NOMO-1 (cell line): ENCODE results near the gene PRRT2.

ENCODE experiments used
- DNase-seq, 2 experiments: peaks; one replicate each; lab custom pipeline; 2025; ENCODE audit not compliant: unreplicated experiment in 2 of 2; lab: John Stamatoyannopoulos, UW

PRRT2 gene

DNA sequence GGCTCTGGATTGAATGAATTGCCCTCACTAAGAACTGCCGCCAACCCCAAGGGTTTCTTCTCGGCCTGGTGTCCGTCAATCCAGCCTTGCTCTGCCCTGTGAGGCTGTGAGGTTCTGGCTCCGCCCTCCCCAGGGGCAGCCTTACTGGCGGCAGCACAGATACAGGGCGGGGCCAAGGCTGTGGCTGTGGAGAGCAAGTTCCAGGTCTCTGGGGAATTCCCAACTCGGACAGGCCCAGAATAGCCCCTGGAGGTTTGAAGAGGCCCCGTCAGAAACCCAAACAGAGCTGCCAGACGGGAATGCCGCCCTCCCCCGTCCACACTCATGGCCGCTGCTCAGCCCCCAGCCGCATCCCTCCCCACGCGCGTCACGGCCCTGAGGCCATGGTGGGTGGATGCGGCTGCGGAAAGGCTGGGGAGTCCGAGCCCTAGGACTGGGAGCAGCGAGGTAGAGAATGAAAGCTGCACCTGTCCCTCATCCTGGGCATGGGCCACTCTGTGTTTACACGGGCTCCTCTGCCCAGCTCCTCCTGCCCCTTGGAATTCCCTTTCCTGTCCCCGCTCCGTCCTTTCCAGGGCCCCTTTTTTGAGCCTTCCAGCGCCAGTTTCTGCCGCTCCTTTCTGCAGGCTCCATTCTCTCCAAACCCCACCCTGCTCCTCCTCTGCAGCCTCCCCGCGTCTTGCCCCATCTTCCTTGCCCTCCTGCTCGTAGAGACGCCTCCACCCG lies 660 bp upstream of the PRRT2 start:
- peak; percentile 74 to 77 for DNase-seq

DNA sequence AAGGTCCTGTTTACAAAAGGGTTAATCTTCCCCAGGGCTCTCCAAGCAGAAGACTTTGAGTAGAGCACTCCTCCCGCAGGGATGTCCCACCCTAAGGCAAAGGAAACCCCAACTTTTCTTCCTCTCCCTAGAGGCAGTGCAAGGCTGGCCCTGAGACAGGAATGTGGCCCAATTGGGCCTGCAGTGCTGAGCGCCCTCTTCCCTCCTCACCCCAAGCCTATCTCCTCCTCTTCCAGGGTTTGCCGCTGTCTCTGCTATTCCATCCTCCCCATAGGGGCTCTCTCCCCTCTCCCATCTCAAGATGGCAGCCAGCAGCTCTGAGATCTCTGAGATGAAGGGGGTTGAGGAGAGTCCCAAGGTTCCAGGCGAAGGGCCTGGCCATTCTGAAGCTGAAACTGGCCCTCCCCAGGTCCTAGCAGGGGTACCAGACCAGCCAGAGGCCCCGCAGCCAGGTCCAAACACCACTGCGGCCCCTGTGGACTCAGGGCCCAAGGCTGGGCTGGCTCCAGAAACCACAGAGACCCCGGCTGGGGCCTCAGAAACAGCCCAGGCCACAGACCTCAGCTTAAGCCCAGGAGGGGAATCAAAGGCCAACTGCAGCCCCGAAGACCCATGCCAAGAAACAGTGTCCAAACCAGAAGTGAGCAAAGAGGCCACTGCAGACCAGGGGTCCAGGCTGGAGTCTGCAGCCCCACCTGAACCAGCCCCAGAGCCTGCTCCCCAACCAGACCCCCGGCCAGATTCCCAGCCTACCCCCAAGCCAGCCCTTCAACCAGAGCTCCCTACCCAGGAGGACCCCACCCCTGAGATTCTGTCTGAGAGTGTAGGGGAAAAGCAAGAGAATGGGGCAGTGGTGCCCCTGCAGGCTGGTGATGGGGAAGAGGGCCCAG lies 1.0 kb downstream of the PRRT2 start:
- DNase-seq: no peak

DNA sequence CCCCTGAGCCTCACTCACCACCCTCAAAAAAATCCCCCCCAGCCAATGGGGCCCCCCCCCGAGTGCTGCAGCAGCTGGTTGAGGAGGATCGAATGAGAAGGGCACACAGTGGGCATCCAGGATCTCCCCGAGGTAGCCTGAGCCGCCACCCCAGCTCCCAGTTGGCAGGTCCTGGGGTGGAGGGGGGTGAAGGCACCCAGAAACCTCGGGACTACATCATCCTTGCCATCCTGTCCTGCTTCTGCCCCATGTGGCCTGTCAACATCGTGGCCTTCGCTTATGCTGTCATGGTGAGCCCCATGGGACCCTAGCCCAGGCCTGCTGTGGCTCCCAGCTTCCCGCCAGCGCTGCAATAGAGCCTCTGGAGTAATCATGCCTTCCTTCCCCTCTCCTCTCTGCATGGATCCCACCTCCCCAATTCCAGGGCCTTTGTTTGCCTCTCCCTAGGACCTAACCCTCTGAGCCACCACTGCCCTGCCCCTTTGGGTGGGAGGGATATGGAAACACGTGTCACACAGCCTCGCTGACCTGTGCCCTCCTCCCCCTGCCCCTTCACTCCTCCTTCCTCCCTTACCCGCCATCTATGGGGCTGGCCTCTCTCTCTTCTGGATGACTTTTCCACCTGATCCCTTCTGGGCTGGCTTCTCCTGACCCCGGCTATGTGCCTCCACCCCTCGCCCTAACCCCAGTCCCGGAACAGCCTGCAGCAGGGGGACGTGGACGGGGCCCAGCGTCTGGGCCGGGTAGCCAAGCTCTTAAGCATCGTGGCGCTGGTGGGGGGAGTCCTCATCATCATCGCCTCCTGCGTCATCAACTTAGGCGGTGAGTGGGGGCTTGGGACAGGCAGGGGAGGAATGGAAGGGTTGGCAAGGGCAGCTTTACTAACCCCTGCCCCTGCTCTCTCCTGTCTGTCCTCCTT lies 1.9 kb downstream of the PRRT2 start:
- DNase-seq: no peak

DNA sequence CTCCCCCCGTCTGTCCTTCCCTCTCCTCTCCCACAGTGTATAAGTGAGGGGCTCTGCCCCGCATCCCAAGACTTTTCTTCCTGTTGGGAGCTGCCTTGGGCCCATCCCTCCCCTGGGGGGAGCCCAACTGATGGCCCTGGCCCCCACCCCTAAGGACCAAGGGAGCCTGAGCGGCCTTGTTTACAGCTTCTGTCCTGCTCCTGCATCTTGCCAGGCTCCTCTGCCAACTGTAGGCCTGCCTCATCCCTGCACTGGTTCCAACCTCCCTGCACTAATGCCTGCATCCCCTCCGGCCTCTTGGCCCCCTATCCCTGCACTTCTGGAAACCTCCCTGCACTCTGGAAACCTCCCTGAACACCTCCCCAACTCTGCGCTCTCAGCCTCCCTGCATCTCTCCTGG lies 2.6 kb downstream of the PRRT2 start:
- DNase-seq: no peak

DNA sequence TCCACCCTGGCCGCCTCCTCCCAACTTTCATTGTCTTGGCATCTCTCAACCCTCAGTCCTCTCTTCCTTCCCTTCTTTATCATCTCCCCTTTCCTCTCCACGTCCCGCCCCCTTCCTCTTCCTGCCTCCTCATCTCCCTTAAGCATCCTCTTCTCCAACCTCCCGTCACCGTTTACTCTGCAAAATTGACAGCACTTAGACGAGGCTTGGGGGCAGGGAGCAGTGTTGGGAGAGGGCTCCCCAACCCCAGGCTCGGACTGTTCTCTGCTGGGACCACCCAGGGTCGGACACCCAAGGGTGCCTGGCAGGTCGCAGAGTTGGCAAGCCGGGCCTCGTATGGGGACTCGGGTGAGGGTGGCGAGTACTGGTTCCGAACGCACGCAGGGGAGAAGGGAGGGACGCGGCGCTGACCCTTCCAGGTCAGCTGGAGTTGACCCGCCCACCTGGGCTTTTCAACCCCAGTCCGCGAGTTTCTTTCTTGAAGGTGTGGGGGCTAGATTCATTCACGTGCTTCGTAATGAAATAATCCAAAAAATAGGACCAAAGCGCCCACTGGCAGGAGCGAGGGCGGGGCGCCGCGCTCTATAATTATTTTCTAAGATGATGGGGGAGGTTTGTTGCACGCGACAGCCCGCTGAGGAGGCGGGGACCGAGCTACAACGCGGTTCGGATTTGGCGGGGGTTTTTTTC lies 3.2 kb downstream of the PRRT2 start:
- peak in 1 of 2 experiments; percentile 67 for DNase-seq

DNA sequence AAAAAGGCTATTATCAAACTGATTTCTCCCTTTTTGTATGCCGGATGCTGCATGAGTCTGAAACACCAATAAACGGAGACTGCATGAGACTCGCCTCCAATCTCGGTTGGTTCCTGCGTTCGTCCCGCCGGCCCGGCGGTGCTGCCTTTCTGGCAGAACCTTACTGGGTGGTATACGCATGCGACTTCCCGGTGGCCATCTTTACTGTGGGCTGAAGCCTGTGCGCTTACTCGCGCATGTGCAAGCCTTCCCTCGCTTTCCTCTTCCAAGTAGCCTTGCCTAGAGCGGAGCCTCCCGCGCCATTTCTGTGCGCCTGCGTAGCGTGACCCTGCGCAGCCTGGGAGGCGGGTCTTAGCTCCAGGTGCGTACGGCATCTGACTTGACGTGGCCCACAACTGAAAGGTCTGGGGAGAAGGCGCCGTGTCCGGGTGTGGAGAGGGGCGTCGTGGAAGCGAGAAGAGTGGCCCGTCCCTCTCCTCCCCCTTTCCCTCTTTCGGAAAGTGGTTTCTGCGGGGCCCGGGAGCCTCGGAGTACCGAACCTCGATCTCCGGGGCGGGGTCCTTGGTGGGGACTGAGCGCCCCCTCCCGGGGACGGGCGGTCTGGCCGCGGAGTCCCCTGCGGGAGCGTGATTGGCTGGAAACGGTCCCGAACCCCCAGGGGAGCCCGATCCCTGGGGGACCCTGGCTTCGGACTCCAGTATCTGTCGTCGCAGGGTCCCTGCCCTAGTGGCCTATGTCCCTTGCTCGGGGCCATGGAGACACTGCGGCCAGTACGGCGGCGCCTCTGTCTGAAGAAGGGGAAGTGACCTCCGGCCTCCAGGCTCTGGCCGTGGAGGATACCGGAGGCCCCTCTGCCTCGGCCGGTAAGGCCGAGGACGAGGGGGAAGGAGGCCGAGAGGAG lies 4.0 kb downstream of the PRRT2 start, which contains the start of gene PAGR1:
Gene PAGR1, plus strand, starts transcription at position 360 of the 901 bp plus-strand sequence. Its CDS starts 374 bp downstream, at position 734.
- DNase-seq: peak; percentile 97 to 98

DNA sequence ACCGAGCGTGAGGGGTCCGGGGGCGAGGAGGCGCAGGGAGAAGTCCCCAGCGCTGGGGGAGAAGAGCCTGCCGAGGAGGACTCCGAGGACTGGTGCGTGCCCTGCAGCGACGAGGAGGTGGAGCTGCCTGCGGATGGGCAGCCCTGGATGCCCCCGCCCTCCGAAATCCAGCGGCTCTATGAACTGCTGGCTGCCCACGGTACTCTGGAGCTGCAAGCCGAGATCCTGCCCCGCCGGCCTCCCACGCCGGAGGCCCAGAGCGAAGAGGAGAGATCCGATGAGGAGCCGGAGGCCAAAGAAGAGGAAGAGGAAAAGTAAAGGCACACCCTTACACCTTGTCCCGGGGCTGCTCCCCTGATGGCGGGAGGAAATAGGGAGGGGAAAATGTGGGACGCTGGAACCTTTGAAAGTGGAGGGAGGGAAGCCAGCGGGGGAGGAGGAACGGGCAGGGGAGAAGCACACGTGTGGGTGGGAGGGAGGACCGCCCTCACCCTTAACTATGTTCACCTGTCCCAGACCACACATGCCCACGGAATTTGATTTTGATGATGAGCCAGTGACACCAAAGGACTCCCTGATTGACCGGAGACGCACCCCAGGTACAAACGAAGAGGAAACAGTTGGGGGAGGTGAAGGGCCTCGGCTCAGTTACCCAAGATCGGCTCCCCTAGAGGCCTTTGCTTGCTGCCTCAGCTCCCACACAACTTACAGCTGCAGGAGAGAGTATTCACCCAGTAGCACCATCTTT lies 4.9 kb downstream of the PRRT2 start:
- DNase-seq: peak; percentile 43 to 62

DNA sequence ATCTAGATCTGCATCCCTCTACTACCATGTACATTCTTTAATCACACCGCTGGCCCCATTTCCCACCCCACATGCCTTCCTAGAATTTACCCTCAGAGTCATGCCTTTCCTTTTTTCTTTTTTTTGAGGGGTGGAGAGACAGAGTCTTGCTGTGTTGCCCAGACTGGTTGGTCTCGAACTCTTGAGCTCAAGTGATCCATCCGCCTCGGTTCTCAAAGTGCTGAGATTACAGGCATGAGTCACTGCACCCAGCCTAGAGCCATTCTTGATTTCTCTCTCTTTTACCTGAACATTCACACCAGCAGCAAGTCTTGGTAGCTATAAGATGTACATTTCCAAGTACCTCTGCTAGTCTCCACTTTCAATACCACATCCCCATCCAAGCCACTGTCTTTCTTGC lies 6.1 kb downstream of the PRRT2 start:
- DNase-seq: no peak

DNA sequence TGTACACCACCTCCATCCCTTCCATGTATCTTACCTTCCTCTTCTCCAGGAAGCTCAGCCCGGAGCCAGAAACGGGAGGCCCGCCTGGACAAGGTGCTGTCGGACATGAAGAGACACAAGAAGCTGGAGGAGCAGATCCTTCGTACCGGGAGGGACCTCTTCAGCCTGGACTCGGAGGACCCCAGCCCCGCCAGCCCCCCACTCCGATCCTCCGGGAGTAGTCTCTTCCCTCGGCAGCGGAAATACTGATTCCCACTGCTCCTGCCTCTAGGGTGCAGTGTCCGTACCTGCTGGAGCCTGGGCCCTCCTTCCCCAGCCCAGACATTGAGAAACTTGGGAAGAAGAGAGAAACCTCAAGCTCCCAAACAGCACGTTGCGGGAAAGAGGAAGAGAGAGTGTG lies 7.5 kb downstream of the PRRT2 start:
- DNase-seq: no peak

DNA sequence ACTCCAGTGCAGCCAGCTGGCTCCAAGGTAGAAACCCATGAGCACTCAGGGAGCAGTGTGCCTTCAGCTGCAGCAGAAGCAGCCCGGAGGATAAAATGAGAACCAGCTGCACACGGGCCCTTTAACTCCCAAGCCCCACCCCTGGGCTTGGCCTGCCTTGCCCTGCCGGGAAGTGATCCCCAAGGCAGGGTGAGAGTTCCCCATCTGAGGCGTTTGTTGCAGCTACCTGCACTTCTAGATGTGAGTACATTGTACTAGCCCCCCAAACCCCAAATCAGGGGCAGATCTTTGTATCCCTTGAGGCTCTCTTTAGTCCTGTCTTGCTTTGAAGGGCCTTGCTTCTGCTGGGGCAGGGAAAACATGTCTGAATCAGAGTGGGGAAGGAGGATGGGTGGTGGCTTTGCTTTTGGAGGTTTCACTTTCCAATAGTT lies 8.3 kb downstream of the PRRT2 start, which contains the start of gene MVP:
Gene MVP, plus strand, starts transcription at position 192 of the 431 bp plus-strand sequence. CDS start 10,088 bp downstream, outside the sequence.
- peak; percentile 68 to 71 for DNase-seq

DNA sequence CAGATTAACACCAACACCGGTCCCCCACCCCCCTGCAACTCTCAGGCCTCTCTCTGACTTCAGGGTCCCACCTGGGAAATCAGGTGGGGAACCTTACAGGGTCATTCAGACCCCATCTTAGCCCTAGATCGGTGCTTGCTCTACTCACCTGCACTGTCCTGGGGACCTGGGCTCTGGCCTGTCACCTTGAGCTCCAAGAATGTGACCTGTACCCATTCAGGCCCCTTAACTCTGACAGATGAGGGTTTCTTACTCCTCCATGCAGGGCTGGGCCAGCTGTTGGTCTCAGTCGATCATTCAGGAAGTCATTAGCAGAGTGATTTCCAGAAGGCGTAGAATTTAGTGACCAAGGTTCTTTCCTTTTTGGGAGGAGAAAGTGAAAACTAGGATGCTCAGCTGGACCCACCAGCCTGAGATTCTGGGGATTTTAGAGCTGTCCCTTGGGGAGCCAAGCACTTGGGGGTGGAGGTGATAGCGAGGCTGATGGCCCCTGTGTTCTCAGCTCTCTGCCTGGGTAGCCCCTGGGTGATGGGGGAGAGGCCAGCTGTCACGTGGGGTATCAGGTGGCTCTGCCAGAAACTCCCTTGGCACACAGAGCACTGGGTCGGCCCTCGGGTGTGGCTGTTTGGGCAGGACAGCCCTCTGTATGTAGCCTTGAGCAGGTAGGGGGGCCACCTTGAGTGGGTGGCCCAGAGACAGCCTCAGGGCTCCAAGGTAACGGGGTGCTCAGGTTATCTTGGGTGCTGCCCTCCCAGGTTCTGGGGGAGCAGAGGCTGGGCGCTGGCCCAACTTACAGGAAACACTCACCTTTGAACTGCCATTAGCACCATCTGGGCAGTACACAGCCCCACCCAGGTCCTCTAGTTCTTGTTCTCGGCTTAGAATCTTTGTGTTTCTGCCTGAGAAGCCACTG lies 9.0 kb downstream of the PRRT2 start:
- DNase-seq: peak in 1 of 2 experiments; percentile 14

DNA sequence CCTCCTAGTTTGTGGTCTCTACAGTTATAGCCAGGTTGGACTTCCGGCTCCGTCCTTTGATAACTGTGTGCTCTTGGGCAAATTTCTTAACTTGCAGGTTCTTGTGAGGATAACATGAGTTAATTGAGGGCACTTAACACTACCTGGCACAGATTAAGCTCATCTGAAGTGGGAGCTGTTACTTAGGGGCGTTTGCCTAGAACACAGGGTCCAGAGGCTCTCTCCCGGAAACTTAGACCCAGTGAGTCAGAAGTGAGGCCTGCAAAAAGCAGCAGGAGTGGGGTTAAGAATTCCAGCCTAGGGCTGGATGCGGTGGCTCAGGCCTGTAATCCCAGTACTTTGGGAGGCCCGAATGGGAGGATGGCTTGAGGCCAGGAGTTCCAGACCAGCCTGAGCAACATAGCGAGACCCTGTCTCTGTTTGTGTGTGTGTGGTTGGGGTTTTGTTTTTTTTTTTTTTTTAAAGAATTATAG lies 9.7 kb downstream of the PRRT2 start:
- no peak for DNase-seq

DNA sequence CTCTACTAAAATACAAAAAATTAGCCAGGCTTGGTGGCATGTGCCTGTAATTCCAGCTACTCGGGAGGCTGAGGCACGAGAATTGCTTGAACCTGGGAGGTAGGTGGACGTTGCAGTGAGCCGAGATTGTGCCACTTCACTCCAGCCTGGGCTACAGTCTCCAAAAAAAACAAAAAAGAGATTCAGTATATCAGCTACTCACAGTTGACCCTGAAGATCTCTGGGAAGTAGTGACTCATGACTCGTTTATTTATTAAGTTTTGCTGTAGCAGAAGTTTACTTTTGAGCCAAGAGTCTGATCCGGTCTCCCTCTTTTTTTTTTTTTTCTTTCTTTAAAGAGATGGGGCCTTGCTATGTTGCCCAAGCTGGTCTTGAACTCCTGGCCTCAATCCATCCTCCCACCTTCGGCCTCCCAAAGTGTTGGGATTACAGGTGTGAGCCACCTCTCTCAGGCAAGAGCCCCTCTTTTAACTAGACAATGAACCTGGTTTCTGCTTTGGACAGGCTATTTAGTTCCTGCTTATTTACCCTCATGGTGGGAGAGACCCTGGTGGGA lies 12.7 kb downstream of the PRRT2 start:
- no peak for DNase-seq

DNA sequence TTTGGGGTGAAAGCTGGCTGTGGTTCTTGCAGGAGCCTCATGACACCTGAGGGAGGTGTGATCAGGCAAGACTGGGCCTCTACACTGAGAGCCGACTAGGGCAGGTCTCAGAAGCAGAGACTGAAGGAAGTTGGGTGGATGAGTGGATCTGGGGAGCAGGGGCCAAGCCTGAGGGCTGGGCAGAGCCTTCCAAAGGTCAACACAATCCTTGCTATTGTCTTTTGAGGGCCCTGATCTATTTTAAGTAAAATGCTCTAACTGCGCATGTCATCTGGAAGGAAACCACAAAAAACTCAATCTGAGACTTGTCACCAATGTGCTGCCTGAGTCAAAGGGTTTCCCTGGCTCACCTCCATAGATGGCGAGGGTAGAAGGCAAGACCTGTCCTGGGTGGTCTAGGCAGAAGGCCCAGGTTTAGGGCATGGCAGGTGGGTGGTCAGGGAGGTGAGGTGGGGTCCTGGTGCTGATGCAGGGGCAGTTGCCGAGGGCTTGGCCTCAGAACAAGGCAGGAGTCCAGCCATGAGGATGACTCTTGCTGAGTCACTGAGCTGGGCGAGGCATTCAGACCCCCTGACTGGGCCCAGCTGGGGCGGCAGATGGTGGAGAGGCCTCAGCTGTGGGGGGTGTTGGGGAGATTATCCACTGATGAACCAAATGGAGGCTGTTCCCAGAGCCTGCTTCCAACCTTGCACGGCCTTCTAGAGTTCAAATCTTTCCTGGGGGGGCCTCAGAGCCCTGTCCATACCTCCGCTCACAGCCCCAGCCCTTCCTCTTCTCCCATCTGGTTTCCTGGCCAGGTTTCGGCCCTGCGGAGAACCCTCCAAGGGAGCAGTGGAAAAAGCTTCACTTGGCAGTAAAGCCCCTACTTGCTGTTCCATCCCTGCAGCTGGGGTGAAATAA lies 13.4 kb downstream of the PRRT2 start:
- DNase-seq: no peak

DNA sequence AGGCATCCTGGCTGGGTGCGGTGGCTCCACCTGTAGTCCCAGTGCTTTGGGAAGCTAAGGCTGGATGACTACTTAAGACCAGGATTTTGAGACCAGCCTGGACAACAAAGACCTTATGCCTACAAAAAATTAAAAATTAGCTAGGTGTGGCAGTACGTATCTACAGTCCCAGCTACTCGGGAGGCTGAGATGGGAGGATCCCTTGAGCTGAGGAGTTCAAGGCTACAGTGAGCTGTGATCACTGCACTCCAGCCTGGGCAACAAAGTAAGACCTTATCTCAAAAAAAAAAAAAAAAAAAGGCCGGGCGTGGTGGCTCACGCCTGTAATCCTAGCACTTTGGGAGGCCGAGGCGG lies 14.3 kb downstream of the PRRT2 start:
- DNase-seq: no peak

DNA sequence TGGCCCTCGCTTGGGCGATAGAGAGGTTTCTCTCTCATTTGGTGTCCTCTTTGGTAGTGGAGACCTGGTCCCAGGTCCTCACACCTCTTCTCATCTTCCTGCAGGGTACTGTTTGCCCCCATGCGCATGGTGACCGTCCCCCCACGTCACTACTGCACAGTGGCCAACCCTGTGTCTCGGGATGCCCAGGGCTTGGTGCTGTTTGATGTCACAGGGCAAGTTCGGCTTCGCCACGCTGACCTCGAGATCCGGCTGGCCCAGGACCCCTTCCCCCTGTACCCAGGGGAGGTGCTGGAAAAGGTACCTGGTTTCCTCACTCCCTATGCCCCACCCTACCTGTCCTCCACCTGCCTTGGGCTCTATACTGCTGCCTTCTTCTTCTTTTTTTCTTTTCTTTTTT lies 18.8 kb downstream of the PRRT2 start:
- no peak for DNase-seq
